ENCODE results near the gene RNF8.

GRCh38 chr6:37371154-37372083 is 17.6 kb downstream of the RNF8 start:
- TF ChIP-seq CTCF (IDR thresholded peaks at IDR 0.05; ENCODE audit: poor library complexity), result no peak
- TF ChIP-seq EZH2phosphoT487 (IDR thresholded peaks at IDR 0.05; ENCODE audit: low read depth, severe bottlenecking, unreplicated experiment), result no peak
- no peak for TF ChIP-seq EZH2 (IDR thresholded peaks at IDR 0.05; ENCODE audit: borderline replicate concordance)

Measured in hepatocyte (in vitro differentiated cells).